ENCODE measurements around the gene MAST4.

The MAST4 gene

DNA sequence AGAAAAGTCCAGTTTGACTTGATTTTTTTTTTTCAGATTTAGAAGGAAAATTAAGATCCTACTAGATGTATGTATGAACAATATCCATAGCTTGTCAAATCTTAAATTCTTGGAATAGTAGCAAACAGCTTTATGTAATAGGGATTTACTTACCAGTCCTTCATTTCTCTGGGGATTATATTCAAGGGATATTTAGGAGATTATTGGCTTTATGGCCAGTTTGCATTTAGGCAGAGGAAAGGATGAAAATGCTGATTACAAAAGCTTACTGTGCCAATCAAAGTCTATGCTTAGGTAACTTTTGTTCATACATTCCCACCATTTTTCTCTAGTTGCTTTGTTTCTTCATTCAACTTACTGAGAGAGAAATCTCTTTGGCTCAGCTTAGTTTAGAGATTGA is 47.9 kb downstream of the MAST4 start:
- DNase-seq (ENCODE audit: low read depth in 3 of 3, low spot score in 1 of 3): no peak

- DNase-seq (ENCODE audit: low read depth in 3 of 3, low spot score in 1 of 3): no peak
Measured at GRCh38 chr5:66645039-66645438, 48.8 kb downstream of the MAST4 start.

- no peak for DNase-seq (ENCODE audit: low read depth in 3 of 3, low spot score in 1 of 3)
Measured at GRCh38 chr5:66646570-66646969, 50.4 kb downstream of the MAST4 start.

DNA sequence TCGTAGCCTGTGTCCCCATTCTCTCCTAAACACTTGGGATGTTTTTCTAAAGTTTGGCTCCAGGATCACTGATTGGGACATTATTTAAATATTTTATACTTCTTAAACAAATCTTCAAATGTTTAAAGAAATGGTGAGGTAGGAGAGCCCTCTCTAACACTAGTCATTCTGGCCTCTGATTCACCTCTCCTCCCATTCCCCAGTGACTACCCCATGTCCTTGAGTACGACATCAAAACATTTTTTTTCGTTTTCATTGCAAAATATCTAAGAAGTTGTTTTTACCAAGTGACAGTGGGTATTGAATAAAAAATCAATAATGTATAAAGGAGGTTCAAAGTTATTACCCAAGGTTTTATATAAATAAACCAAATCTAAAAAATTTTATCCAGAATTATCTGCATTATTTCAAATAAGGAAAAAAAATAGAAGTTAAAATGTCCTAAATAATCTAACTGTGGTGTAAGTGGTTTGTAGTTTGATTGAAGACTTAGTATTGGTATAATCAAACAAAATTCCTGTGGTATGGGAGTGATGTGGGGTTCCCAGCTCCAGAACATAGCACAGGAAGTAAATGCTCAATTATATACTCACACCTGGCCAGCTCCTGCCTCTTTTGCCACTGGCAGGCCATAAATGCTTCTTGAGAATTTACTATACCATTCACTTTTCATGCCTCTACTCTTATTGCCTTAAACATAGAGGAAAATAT is 51.1 kb downstream of the MAST4 start:
- no peak for DNase-seq (ENCODE audit: low read depth in 3 of 3, low spot score in 1 of 3)

GRCh38 chr5:66652818-66653217 is 56.6 kb downstream of the MAST4 start:
- no peak for DNase-seq (ENCODE audit: low read depth in 3 of 3, low spot score in 1 of 3)

DNA sequence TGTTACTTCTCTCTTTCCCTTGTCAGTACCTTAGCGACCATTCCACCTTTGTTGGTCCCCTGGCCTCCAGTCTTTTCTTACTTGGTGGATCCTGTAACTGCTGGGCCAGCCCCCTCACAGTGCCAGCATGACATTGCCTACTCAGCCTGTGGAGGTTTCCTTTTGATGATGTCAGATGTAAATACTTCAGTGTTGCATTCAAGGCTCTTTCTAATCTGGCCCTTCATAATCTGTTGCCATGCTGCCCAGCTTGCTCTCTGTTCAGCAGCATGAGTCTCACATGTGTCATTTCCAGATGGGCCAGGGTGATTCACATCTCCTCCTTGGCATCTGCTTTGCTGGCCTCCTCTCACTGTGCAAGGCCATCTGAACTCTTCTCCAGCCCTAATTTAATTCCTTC is 57.1 kb downstream of the MAST4 start:
- DNase-seq (ENCODE audit: low read depth in 3 of 3, low spot score in 1 of 3): no peak

- DNase-seq (ENCODE audit: low read depth in 3 of 3, low spot score in 1 of 3): no peak
Measured at GRCh38 chr5:66655395-66656324, 59.5 kb downstream of the MAST4 start.

GRCh38 chr5:66658516-66658915 is 62.3 kb downstream of the MAST4 start:
- DNase-seq (ENCODE audit: low read depth in 3 of 3, low spot score in 1 of 3): no peak

DNA sequence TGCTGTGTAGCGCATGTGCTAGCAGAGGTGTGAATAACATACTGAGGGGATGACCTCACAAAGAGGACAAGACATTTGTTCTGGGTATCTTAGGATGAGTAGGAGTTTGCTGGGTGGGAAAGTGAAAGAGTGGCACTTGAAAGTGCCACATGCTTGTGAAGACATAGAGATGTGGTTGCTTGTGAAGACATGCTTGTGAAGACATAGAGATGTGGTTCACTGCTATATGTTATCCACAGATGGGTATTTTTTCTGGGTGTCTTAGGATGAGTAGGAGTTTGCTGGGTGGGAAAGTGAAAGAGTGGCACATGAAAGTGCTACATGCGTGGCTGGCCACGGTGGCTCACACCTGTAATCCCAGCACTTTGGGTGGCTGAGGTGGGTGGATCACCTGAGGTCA is 63.6 kb downstream of the MAST4 start:
- DNase-seq (ENCODE audit: low read depth in 3 of 3, low spot score in 1 of 3): no peak

DNA sequence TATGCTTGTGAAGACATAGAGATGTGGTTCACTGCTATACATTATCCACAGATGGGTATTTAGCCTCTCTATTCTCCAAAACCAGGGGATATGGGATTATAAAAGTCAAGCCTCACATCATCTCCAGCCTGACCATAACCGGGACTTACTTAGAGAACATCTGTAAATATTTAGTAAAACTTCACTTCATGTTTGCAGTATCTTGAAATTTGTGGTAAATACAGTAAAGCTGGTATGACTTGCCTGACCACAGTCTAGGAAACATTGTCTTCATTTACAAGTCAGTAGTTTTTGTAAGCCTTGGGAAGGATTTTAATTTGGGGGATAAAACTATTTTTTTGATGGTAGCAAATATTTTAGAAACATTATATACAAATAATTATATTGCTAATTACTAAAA is 64.2 kb downstream of the MAST4 start:
- DNase-seq (ENCODE audit: low read depth in 3 of 3, low spot score in 1 of 3): no peak

GRCh38 chr5:66661149-66661548 is 65.0 kb downstream of the MAST4 start:
- no peak for DNase-seq (ENCODE audit: low read depth in 3 of 3, low spot score in 1 of 3)

- no peak for DNase-seq (ENCODE audit: low read depth in 3 of 3, low spot score in 1 of 3)
Measured at GRCh38 chr5:66666778-66667177, 70.6 kb downstream of the MAST4 start.

DNA sequence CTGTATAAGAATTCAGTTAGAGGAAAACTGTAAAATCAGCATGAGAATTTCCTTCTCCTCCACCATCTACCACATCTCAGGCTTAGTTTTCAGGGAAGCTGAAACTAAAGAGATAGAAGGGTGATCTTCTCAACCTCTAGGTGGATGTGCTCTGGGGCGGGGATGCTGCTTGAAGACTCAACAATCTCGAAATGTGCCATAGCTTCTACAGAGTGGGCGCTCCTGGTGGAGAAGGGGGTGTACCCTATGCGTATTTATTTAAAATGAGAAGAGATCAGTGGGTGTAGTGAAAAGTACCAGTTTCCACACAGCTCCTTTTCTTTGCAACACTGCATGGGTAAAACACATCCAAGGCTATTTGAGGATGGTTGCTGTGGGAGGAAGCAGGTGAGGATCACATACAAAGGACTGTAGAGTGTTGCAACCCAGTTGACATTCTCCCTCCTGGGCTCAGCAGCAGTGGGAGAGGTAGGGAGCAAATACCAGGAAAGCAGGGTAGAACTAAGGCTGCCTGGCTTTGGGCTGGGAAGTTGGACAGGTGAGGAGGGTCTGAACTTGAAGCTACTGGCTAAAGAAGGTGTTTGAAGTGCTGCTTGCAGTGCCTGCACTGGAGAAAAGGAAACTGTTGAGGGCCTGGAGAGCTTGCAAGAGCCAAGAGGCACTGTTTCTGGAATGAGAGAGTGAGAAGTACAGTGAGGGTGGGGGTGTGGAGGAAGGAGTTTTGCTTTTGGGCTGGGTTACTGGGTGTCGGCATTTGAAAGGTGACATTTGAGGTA is 73.1 kb downstream of the MAST4 start:
- DNase-seq (ENCODE audit: low read depth in 3 of 3, low spot score in 1 of 3): no peak

- no peak for DNase-seq (ENCODE audit: low read depth in 3 of 3, low spot score in 1 of 3)
Measured at GRCh38 chr5:66669862-66670195, 73.6 kb downstream of the MAST4 start.

DNA sequence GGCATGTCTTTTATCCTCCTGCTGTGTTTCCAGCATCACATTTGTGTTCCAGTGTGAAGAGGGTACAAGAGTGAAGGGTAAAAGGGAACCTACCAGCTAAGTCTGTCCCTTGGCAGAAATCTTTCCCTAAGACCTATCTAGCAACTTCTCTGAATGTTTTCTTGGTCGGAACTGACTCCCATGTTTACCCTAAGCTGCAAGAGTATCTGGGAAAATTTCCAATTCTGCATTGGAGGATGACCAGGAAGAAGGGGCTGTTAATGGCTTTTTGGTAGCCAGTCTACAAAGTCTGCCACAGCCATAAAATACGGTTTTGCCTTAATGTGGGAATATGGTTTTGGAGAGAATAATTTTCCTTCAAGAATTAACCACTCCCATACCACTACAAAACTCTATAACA is 75.1 kb downstream of the MAST4 start:
- no peak for DNase-seq (ENCODE audit: low read depth in 3 of 3, low spot score in 1 of 3)

DNA sequence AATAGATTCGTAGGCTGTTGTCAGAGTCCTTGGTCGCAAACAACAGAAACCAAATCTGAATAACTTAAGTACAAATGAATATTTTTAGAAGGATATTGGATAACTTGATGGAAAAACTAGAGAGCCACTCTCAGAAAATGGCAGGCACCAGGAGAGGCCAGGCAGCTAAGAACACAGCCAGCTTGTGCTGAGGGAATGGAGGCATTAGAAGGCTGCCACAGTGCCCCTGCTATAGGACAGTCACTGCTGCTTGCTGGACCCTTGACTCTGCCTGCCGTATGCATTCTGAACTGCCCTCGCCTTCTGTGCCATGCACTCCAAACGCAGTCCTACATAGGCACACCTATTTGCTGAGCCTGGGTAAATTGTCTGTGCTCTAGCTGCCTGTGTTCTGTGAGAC is 78.6 kb downstream of the MAST4 start:
- DNase-seq (ENCODE audit: low read depth in 3 of 3, low spot score in 1 of 3): no peak

- DNase-seq (ENCODE audit: low read depth in 3 of 3, low spot score in 1 of 3): no peak
Measured at GRCh38 chr5:66675406-66675805, 79.2 kb downstream of the MAST4 start.

- no peak for DNase-seq (ENCODE audit: low read depth in 3 of 3, low spot score in 1 of 3)
Measured at GRCh38 chr5:66680221-66680620, 84.0 kb downstream of the MAST4 start.

GRCh38 chr5:66680804-66681203 is 84.6 kb downstream of the MAST4 start:
- no peak for DNase-seq (ENCODE audit: low read depth in 3 of 3, low spot score in 1 of 3)

GRCh38 chr5:66684663-66685062 is 88.5 kb downstream of the MAST4 start:
- no peak for DNase-seq (ENCODE audit: low read depth in 3 of 3, low spot score in 1 of 3)

GRCh38 chr5:66689522-66690220 is 93.5 kb downstream of the MAST4 start:
- DNase-seq (ENCODE audit: low read depth in 3 of 3, low spot score in 1 of 3): no peak
